ENCODE results near the gene AFAP1. TPM values are rescaled to one million over a fixed set of nuclear protein-coding genes. Genes with fewer than 3 reads are reported as not detected.

AFAP1 gene
- total RNA-seq, 1 experiment from 2014 or later, result 22.5 TPM

GRCh38 chr4:7968262-7968896 lies 28.7 kb upstream of the AFAP1 start:
- intact Hi-C loops (cut with micrococcal nuclease), result no loop called here
- BruUV-seq (replicated peaks), result no TSS peak
- no peak for DNase-seq (ENCODE audit: unreplicated experiment)
- no peak overlapping the region for H3K27ac Mint-ChIP-seq (ENCODE audit: low read depth, unreplicated experiment)
- no peak overlapping the region for H3K4me3 Mint-ChIP-seq (ENCODE audit: unreplicated experiment)
- TF ChIP-seq CTCF (IDR thresholded peaks at IDR 0.05; ENCODE audit: unreplicated experiment), result no peak
- H3K4me1 Mint-ChIP-seq (ENCODE audit: insufficient read depth, unreplicated experiment), result peaks cover 44% of the 10 kb centered on the region
- peaks cover 6% of the 10 kb centered on the region for H3K36me3 Mint-ChIP-seq (ENCODE audit: insufficient read depth, unreplicated experiment)
- H3K9me3 Mint-ChIP-seq (ENCODE audit: unreplicated experiment), result no peaks in the 10 kb centered on the region
- CTCF ChIA-PET, result no interaction called here
- POLR2A ChIA-PET, result interaction anchor here (1.0 to 1.1 kb wide), 2 partner anchors 10 kb away, joined by 5 read pairs; no protein-coding TSS in a partner anchor
- no peaks in the 10 kb centered on the region for H3K27me3 Mint-ChIP-seq (ENCODE audit: insufficient read depth, unreplicated experiment)

GRCh38 chr4:7967501-7968261 lies 28.0 kb upstream of the AFAP1 start:
- intact Hi-C loops (cut with micrococcal nuclease), result no loop called here

GRCh38 chr4:7967063-7967440 lies 27.4 kb upstream of the AFAP1 start:
- Mint-ChIP-seq H3K27ac (ENCODE audit: low read depth, unreplicated experiment) (no peak overlapping the region), H3K27me3 (ENCODE audit: insufficient read depth, unreplicated experiment) (no peaks in the 10 kb centered on the region), H3K9me3 (ENCODE audit: unreplicated experiment) (no peaks in the 10 kb centered on the region), H3K4me3 (ENCODE audit: unreplicated experiment) (no peak overlapping the region), H3K4me1 (ENCODE audit: insufficient read depth, unreplicated experiment) (peaks cover 35% of the 10 kb centered on the region), H3K36me3 (ENCODE audit: insufficient read depth, unreplicated experiment) (peaks cover 6% of the 10 kb centered on the region)
- intact Hi-C loops (cut with micrococcal nuclease), result no loop called here
- POLR2A ChIA-PET, result interaction anchor here (0.9 to 2.0 kb wide), 2 partner anchors 8 to 11 kb away, joined by 5 read pairs; no protein-coding TSS in a partner anchor
- no TSS peak for BruUV-seq (replicated peaks)
- TF ChIP-seq CTCF (IDR thresholded peaks at IDR 0.05; ENCODE audit: unreplicated experiment), result no peak
- DNase-seq (ENCODE audit: unreplicated experiment), result no peak
- CTCF ChIA-PET, result interaction anchor here (0.9 to 1.0 kb wide), 2 partner anchors 152 to 163 kb away, joined by 3 to 4 read pairs; no protein-coding TSS in a partner anchor

More at GRCh38 chr4:7967501-7968261, 28.0 kb upstream of the AFAP1 start:
- no peaks in the 10 kb centered on the region for H3K27me3 Mint-ChIP-seq (ENCODE audit: insufficient read depth, unreplicated experiment)
- no peak for TF ChIP-seq CTCF (IDR thresholded peaks at IDR 0.05; ENCODE audit: unreplicated experiment)
- H3K36me3 Mint-ChIP-seq (ENCODE audit: insufficient read depth, unreplicated experiment), result peaks cover 6% of the 10 kb centered on the region
- no peak overlapping the region for H3K4me3 Mint-ChIP-seq (ENCODE audit: unreplicated experiment)
- BruUV-seq (replicated peaks), result no TSS peak
- POLR2A ChIA-PET, result interaction anchor here (0.7 to 2.0 kb wide), 4 partner anchors 9 to 59 kb away, joined by 3 to 5 read pairs (median 5); no protein-coding TSS in a partner anchor
- H3K4me1 Mint-ChIP-seq (ENCODE audit: insufficient read depth, unreplicated experiment), result peaks cover 38% of the 10 kb centered on the region
- H3K27ac Mint-ChIP-seq (ENCODE audit: low read depth, unreplicated experiment), result no peak overlapping the region
- DNase-seq (ENCODE audit: unreplicated experiment), result peak; percentile 30
- CTCF ChIA-PET, result interaction anchor here (0.9 to 1.0 kb wide), 2 partner anchors 153 to 163 kb away, joined by 3 to 4 read pairs; no protein-coding TSS in a partner anchor
- no peaks in the 10 kb centered on the region for H3K9me3 Mint-ChIP-seq (ENCODE audit: unreplicated experiment)

Data from MCF 10A (cell line).